NCI-H2227 (cell line): ENCODE data around the gene RALA.

ENCODE experiments used
- DNase-seq: peaks from one replicate; lab custom pipeline; 2025; ENCODE audit not compliant: unreplicated experiment; lab: John Stamatoyannopoulos, UW

Gene RALA

DNA sequence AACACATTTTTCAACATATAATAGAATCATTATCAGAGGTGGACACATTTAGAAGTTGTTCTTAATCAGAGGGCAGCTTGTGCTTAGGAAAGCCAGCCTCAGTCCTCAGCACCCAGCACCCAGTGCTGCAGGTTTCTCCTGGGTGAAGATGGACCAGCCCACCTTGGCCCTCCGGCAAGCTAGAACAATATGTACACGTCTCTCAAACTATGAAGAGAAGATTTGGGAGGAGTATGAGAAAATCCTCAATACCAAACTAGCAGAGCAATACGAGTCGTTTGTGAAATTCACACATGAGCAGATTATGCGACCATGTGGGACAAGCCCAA, 13.5 kb upstream of the RALA start:
- DNase-seq = no peak

- no peak for DNase-seq
Measured at GRCh38 chr7:39613577-39613976, 9.8 kb upstream of the RALA start.

DNA sequence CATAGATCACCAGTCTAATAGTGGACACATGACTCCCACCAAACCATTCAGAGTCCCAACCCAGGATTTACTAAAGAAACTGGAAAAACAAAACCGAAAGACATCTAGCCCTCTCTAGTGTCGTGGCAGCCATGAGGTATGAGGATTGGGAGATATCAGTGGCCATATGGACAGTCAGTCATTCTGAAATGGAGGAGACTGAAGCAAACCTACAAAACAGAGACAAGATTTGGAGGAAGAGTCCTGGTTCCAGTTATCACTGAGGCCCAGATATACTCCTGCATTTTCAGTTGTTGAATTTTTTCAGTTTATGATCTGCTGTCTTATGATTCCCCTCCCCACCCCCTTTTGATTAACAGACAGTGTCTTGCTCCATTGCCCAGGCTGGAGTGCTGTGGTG, 9.1 kb upstream of the RALA start:
- DNase-seq = no peak

- DNase-seq = no peak
Measured at GRCh38 chr7:39615350-39615975, 7.9 kb upstream of the RALA start.

DNA sequence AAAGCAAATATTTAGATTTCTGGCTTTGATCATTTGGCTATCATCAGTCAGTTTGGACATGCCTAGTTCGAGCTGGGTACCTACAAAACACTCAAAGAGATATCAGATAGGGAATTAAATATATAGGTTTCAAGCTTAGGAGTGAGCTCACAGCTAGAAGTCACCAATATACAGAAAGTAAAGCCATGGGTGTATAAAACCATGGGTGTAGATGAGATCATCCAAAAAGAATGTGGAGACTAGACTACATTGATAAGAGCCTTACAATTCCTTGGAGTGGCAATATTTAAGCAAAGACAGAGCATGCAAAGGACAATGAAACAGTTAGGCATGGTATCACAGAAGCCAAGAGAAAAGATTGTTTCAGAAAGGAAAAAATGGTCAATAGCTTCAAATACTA, 7.2 kb upstream of the RALA start:
- DNase-seq = no peak

GRCh38 chr7:39617005-39617404, 6.4 kb upstream of the RALA start:
- DNase-seq = no peak

DNA sequence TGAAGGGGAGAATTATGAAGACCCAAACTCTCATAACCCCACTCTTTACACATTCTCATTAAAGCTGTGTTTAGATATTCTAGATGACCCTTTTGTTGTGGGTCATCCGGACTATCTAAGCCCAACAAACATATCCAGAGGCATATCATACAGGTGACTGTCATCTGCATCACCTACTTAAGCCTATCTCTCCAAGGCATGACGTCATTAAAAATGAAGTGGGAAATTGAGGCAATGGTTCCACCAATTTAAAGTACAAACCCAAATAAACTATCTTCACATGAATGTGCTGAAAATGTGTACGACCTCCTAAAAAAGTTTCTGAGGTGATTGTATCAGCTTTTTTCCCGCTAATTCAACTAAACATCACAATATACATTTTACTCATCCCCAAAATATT, 4.5 kb upstream of the RALA start:
- DNase-seq = no peak

- no peak for DNase-seq
Measured at GRCh38 chr7:39620486-39620885, 2.9 kb upstream of the RALA start.

DNA sequence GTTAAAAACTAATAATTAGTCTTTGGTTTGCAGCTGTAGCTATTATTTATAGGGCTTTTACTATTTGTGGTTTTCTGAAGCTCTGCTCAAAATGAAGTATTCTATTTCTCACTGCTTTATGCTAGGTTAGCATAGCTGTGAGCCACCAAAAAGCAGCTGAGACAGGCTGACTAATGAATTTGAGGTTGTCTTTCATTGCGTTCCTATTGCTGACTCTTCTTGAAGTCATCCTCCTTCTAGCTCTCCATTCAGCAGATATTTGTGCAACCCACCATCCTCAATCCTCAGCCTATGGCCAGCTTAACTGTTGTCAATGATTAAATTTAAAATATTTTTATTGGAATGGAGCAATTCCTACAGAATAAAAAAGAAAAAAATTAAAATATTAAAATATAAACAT, 2.1 kb upstream of the RALA start:
- DNase-seq = no peak

DNA sequence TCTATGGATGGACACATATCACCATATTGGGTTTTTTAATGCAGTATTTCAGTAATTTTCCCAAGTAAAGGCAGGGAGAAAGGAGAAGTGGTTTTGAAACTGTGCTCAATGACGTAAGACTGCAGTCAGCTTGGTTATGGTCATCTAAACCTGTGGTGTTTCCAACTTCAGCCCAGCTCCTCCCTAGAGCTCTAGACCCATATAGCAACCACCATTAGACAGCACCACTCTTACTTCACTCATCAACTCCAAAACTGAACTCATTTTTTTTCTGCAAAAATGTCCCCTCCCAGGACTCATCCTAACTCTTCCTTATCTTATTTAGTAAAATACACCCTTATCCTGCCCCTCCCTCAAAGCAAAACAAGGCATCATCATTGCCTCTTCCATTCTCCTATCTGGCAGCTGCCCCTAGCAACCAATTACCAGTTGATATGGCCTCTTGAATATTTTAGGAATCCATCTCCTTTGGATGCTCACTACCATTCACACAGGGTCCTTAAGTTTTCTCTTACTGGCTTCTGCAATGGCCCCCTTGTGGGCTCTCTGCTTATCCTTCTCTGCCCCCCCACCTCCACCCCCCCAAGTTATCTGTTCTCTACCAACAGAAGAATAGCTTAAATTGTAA, 1.5 kb upstream of the RALA start:
- DNase-seq = no peak

DNA sequence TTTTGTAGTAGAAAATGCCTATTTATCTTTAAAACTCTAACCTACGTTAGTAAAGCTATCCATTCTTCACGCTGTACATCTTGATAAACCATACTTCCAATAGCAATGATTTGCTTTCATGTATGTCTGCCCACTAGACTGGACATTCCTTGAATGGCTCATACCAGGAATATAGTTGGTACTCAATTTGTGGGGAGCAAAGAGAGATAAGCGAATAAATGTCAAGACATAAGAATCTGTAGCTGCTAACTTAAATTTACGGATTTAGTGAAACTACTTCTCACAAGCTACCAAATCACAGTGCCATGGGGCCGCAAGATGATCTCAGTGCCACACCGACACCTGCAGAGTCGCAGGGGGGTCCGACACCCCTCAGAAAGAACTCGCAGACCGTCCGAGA, 763 bp upstream of the RALA start:
- no peak for DNase-seq

DNA sequence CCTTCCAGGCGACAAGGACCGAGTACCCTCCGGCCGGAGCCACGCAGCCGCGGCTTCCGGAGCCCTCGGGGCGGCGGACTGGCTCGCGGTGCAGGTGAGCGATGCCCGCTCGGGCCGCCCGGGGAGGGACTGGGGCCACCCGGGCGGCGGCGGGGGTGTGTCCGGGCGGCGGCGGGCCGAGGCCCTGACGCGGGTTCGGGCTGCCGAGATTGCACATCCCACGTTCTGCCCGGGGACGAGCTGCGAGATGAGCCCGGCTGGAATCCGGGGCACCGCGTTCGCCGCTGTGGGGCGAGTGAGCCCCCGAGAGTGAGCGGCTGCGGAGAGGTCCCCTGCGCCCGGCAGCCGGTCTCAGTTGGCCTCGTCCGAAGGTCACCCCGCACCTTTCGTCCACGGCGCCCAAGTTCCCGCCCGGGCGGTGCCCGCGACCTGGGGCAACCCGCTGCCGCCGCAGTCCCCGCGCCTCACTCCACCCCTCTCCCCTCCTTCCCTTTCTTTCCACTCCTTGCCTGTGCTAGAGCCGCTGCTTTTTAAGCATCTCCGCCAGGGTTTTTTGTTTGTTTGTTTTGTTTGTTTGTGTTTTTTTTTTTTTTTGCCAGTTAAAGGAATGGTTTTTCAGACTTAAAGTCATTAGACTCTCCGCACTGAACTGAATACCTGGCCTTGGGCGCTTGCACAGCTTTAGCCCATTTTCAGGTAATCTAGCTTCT, 515 bp downstream of the RALA start:
- peak; percentile 42 for DNase-seq

GRCh38 chr7:39624442-39624807, 1.1 kb downstream of the RALA start:
- DNase-seq = no peak

- no peak for DNase-seq
Measured at GRCh38 chr7:39624935-39625694, 1.7 kb downstream of the RALA start.

GRCh38 chr7:39631736-39632308, 8.4 kb downstream of the RALA start:
- DNase-seq = no peak

- DNase-seq = no peak
Measured at GRCh38 chr7:39633563-39634477, 10.4 kb downstream of the RALA start.

GRCh38 chr7:39634478-39634805, 11.1 kb downstream of the RALA start:
- DNase-seq = no peak

GRCh38 chr7:39637400-39637799, 14.0 kb downstream of the RALA start:
- DNase-seq = no peak

DNA sequence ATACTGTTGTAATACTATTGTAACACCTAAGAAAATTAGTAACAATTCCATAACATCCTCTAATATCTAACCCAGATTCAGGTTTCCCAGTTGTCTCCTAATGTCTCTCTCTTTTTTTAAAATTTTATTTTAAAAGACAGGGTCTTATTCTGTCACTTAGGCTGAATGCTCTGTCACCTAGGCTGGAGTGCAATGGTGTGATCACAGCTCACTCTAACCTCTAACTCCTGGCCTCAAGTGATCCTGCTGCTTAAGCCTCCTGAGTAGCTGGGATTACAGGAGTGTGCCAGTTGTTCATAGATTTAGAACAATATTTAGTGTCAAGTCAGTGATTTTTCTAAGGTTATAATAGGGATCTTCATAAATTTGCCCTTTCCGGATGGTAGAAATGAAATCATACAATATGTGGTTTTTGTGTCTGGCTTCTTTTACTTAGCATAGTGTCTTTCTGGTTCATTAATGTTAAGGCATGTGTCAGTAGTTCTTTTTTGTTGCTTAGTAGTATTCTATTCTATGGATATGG, 14.7 kb downstream of the RALA start:
- DNase-seq = no peak

DNA sequence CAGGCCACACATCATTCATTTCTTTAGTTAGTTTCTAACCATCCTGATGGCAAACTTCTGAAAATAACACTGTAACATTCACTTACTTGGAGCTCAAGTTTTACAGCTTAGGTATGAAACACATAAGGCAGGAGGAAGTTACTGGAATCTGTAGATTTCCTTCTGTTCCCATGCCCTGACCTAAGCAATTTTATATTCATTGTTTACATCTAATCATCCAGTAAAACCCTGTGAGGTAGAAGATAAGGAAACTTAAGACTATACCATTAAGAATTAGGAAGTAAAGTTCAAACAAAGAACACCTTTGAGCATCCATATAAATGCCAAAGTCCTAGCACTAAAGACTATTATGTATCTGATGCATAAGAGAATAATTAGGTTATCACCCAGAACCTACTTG, 19.5 kb downstream of the RALA start:
- DNase-seq = no peak

- DNase-seq = no peak
Measured at GRCh38 chr7:39644170-39644569, 20.8 kb downstream of the RALA start.
